Hepatocyte (in vitro differentiated cells): ENCODE results near the gene AGT. TPM values are rescaled to one million over a fixed set of nuclear protein-coding genes. Genes with fewer than 3 reads are reported as not detected.
A peak's percentile ranks its signal among the peaks of the same experiment; 100 is the strongest.
"Not testable (repeated sequence)": the region's sequence is repeated elsewhere in the genome, so short reads cannot be mapped to it uniquely, and the experiment has no call there.

Experiments
- DNase-seq: peaks from one replicate; pipeline ENCODE4 v3.0.0-alpha.2; 2016; ENCODE audit warnings: low spot score
- H2AFZ ChIP-seq: fragments of 200-600 bp; sonication (generic); 2 replicates; pipeline ENCODE4 v1.6.0; 2016; ENCODE audit warnings: antibody characterized with exemption, mild to moderate bottlenecking
- H3K27ac ChIP-seq: fragments of 200-600 bp; sonication (generic); 2 replicates; pipeline ENCODE4 v1.5.1; 2016; ENCODE audit warnings: mild to moderate bottlenecking
- H3K27me3 ChIP-seq: fragments of 200-600 bp; sonication (generic); 2 replicates; pipeline ENCODE4 v1.6.1; 2016
- H3K36me3 ChIP-seq: fragments of 200-600 bp; sonication (generic); replicated peaks from 2 replicates; pipeline ENCODE4 v1.5.1; 2016; ENCODE audit warnings: low read depth; ENCODE audit not compliant: insufficient read depth
- H3K4me1 ChIP-seq: fragments of 200-600 bp; sonication (generic); 2 replicates; pipeline ENCODE4 v1.5.1; 2016; ENCODE audit warnings: mild to moderate bottlenecking, moderate library complexity; ENCODE audit not compliant: insufficient read depth
- H3K4me2 ChIP-seq: fragments of 200-600 bp; sonication (generic); 2 replicates; pipeline ENCODE4 v1.6.0; 2016
- H3K4me3 ChIP-seq: fragments of 200-600 bp; sonication (generic); 2 replicates; pipeline ENCODE4 v1.5.1; 2016; ENCODE audit warnings: mild to moderate bottlenecking
- H3K79me2 ChIP-seq: fragments of 200-600 bp; sonication (generic); 2 replicates; pipeline ENCODE4 v1.6.0; 2017; ENCODE audit warnings: mild to moderate bottlenecking
- H3K9me2 ChIP-seq: fragments of 200-600 bp; sonication (generic); replicated peaks from 2 replicates; pipeline ENCODE4 v1.6.0; 2017; ENCODE audit warnings: mild to moderate bottlenecking; ENCODE audit not compliant: insufficient read depth
- H3K9me3 ChIP-seq: fragments of 200-600 bp; sonication (generic); 2 replicates; pipeline ENCODE4 v1.5.1; 2016; ENCODE audit warnings: low read depth, mild to moderate bottlenecking
- H4K20me1 ChIP-seq: fragments of 200-600 bp; sonication (generic); 2 replicates; pipeline ENCODE4 v1.6.0; 2016; ENCODE audit warnings: mild to moderate bottlenecking; ENCODE audit not compliant: insufficient read depth, poor library complexity, severe bottlenecking
- EZH2 ChIP-seq: fragments of 200-600 bp; sonication (generic); IDR thresholded peaks from 2 replicates; pipeline ENCODE4 v1.6.1; 2016; ENCODE audit warnings: antibody characterized with exemption, mild to moderate bottlenecking, borderline replicate concordance
- EZH2phosphoT487 ChIP-seq: fragments of 200-600 bp; sonication (generic); IDR thresholded peaks from one replicate; pipeline ENCODE4 v1.6.1; 2018; ENCODE audit warnings: antibody characterized with exemption, mild to moderate bottlenecking, low read depth, moderate library complexity; ENCODE audit not compliant: unreplicated experiment, severe bottlenecking
- WGBS: methylation state at CpG from one replicate; pipeline ENCODE4 v1.1.6; 2016; ENCODE audit warnings: low lambda C conversion rate; ENCODE audit errors: missing lambda C conversion rate; 5-methylcytosine and 5-hydroxymethylcytosine counted together
- polyA plus RNA-seq: library from polyadenylated mRNA; unstranded; fragments of >200 nt; fragmentation: Nextera tagmentation; extraction: Ambion mirVana; gene quantifications from 2 replicates; pipeline ENCODE4 v1.2.1, GENCODE V29; 2016
- total RNA-seq: library from RNA; depleted of rRNA; stranded (reverse); fragments of >200 nt; gene quantifications from 2 replicates; pipeline ENCODE4 v1.2.3, GENCODE V29; 2014
- TF ChIP-seq, protein P1 (sequence below): fragments of 200-600 bp; sonication (generic); IDR thresholded peaks from 2 replicates; pipeline ENCODE4 v1.5.1; 2016; ENCODE audit warnings: antibody characterized with exemption, mild to moderate bottlenecking; ENCODE audit not compliant: poor library complexity

The AGT gene
- total and polyA plus RNA-seq, 2 experiments from 2014 or later, result 476 to 583 TPM

DNA sequence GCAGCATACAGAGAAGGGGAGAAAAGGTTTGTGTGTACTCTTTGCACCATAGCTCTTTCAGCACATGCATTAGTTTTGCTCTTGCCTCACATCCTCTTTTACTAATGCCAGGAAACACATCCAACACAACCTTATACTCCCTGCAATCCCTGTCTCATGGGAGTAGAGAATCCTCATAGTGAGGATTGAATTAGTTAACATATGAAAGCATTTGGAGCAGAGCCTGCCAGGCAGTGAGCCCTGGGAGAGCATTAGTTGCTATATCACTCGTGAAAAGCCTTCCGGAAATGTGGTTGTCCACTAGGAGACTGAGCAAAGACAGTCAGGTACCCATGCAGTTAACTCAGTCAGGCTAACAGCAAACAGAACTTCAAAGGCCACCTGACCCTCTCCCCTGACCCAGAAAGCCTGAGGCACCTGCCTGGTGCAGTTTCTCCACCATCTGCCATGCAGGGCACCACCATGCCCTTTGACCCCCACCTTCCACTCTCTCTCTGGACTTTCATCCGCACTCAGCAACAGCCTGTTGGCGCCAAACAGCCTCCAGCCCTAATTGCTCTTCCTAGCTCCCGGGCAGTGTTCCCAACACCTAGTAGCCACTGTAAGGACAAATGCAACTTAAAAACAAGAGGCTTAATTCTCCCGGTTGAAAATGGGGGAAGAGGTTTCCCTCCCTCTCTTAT lies 14.9 kb upstream of the AGT start:
- Histone ChIP-seq H3K4me1 (no peaks in the 10 kb centered on the region), H3K79me2 (no peaks in the 10 kb centered on the region), H3K27ac (peak overlapping the region; percentile 41), H3K27me3 (no peaks in the 10 kb centered on the region), H4K20me1 (no peaks in the 10 kb centered on the region), H3K4me2 (no peak overlapping the region), H3K4me3 (no peak overlapping the region), H3K36me3 (no peaks in the 10 kb centered on the region), H3K9me3 (no peaks in the 10 kb centered on the region), H2AFZ (no peak overlapping the region), H3K9me2 (no peaks in the 10 kb centered on the region)
- TF ChIP-seq, protein P1, sequence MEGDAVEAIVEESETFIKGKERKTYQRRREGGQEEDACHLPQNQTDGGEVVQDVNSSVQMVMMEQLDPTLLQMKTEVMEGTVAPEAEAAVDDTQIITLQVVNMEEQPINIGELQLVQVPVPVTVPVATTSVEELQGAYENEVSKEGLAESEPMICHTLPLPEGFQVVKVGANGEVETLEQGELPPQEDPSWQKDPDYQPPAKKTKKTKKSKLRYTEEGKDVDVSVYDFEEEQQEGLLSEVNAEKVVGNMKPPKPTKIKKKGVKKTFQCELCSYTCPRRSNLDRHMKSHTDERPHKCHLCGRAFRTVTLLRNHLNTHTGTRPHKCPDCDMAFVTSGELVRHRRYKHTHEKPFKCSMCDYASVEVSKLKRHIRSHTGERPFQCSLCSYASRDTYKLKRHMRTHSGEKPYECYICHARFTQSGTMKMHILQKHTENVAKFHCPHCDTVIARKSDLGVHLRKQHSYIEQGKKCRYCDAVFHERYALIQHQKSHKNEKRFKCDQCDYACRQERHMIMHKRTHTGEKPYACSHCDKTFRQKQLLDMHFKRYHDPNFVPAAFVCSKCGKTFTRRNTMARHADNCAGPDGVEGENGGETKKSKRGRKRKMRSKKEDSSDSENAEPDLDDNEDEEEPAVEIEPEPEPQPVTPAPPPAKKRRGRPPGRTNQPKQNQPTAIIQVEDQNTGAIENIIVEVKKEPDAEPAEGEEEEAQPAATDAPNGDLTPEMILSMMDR, result no peak
- TF ChIP-seq EZH2phosphoT487 (no peak), EZH2 (no peak)
- no peak for DNase-seq
- 40% methylated on average over 6 of the region's 6 CpGs for WGBS

DNA sequence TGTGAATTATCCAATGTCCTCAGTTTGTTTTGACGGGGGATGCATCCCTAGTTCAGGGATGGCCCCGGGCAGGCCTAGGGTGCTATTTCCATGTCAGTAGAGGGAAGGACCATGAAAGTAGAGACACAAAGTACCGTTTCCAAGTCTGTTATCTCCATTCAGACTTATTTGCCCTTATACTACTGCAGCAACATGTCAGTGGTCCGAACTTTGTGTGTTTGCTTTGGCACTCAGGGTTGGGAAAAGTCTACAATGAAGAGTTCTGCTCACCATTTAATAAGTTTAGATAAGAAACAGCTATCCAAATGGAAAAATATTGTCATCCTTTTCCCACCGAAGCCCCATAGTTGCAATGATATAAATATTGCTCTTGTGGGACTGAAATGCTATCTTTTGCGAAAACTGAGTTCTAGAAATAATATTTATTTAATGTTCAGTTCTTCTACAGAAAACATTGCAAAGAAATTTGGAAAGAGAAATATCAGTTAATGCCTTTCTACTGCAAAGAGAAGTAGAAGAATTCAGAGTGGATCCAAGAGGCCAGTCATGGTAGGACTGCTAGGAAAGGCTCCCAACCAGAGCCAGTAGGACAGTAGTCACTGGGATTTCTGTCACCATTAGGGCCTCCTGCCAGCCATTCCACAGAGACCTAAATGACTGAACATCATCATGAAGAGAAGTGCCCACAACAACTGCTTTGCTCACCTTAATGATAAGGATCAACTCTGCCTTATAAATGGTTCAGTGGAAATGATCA lies 11.5 kb upstream of the AGT start:
- Histone ChIP-seq H3K4me2 (no peak overlapping the region), H3K4me3 (no peak overlapping the region), H3K9me2 (no peaks in the 10 kb centered on the region), H2AFZ (no peak overlapping the region), H3K36me3 (no peaks in the 10 kb centered on the region), H3K27ac (peak overlapping the region; percentile 58), H3K79me2 (no peaks in the 10 kb centered on the region), H3K9me3 (no peaks in the 10 kb centered on the region), H4K20me1 (no peaks in the 10 kb centered on the region), H3K27me3 (no peaks in the 10 kb centered on the region), H3K4me1 (no peaks in the 10 kb centered on the region)
- no peak for TF ChIP-seq EZH2phosphoT487
- no peak for TF ChIP-seq EZH2
- TF ChIP-seq, protein P1, result no peak
- DNase-seq, result no peak
- WGBS, result 72% methylated on average over 6 of the region's 6 CpGs

DNA sequence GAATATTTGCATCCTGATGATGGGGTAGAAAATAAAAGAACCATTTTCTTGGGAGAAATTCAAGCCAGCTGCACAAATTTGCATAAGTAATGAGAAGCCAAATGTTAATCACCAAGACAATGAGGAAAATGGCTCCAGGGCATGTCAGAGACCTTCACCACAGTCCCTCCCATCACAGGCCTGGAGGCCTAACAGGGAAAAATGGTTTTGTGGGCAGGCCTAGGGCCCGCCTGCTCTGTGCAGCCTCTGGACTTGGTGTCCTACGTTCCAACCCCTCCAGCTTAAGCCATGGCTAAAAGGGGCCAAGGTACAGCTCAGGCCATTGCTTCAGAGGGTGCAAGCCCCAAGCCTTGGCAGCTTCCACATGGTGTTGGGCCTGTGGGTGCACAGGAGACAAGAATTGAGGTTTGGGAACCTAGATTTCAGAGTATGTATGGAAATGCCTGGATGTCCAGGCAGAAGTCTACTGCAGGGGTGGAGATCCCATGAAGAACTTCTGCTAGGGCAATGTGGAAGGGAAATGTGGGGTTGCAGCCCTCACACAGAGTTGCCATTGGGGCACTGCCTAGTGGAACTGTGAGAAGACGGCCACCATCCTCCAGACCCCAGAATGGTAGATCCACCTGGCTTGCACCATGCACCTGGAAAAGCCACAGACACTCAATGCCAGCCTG lies 8.1 kb upstream of the AGT start:
- not testable (repeated sequence) for H4K20me1 ChIP-seq, H3K79me2 ChIP-seq, H3K27me3 ChIP-seq, H3K9me3 ChIP-seq, H3K4me3 ChIP-seq, H2AFZ ChIP-seq, DNase-seq, H3K9me2 ChIP-seq, H3K27ac ChIP-seq, H3K4me2 ChIP-seq, H3K36me3 ChIP-seq, H3K4me1 ChIP-seq
- 92% methylated on average over 3 of the region's 3 CpGs for WGBS

DNA sequence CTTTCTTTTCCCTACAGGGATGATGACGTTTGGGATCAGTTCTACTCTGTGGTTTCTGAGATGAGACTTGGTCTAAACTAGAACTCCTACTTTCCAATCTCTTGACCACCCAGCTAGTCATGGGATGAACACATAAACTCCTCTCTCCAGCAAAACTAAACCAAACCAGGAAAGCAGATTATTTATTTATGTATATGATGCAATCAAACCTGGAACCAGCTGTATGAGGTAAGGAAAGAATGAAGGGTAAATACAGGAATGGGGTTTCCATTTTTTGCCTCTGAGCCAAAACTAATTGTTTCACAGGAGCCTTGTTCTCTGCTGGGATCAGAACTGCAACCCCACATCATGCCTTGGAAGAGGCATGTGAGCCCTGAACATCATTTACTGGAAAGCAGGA lies 3.3 kb upstream of the AGT start:
- WGBS, result 94% methylated on average over 1 of the region's 1 CpG
- no peak for DNase-seq
- H3K9me3 ChIP-seq, result no peaks in the 10 kb centered on the region

DNA sequence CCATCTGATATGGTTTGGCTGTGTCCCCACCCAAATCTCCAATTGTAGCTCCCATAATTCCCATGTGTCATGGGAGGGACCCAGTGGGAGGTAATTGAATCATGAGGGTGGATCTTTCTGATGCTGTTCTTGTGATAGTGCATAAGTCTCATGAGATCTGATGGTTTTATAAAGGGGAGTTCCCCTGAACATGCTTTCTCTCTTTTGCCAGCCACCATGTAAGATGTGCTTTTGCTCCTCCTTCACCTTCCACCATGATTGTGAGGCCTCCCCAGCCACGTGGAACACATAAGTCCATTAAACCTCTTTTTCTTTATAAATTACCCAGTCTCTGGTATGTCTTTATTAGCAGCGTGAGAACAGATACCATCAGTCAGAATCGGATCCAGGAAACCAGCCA lies 2.5 kb upstream of the AGT start:
- not testable (repeated sequence) for H3K79me2 ChIP-seq, H3K4me2 ChIP-seq, H3K9me3 ChIP-seq, H4K20me1 ChIP-seq, DNase-seq, H2AFZ ChIP-seq, H3K36me3 ChIP-seq, H3K4me3 ChIP-seq, H3K27me3 ChIP-seq, H3K9me2 ChIP-seq
- peak overlapping the region; percentile 80 for H3K27ac ChIP-seq
- H3K4me1 ChIP-seq, result peaks cover 23% of the 10 kb centered on the region
- WGBS, result 57% methylated on average over 3 of the region's 3 CpGs

More for the DNA sequence above, 3.3 kb upstream of the AGT start:
- Histone ChIP-seq H2AFZ (no peak overlapping the region), H3K9me2 (no peaks in the 10 kb centered on the region), H3K4me3 (no peak overlapping the region), H3K27me3 (no peaks in the 10 kb centered on the region), H3K36me3 (no peaks in the 10 kb centered on the region), H3K27ac (no peak overlapping the region), H4K20me1 (no peaks in the 10 kb centered on the region), H3K79me2 (peaks cover 5% of the 10 kb centered on the region), H3K4me1 (peaks cover 23% of the 10 kb centered on the region), H3K4me2 (no peak overlapping the region)
- no peak for TF ChIP-seq EZH2
- TF ChIP-seq, protein P1, result no peak
- no peak for TF ChIP-seq EZH2phosphoT487
